Measurements from ENCODE around the gene MAP3K8.

The MAP3K8 gene

GRCh38 chr10:30491916-30492515 is 58.0 kb downstream of the MAP3K8 start:
- no peak for DNase-seq

GRCh38 chr10:30493609-30494530 is 59.9 kb downstream of the MAP3K8 start:
- peak; percentile 87 to 94 for DNase-seq

- DNase-seq = no peak
Observed at GRCh38 chr10:30494558-30494957, 60.6 kb downstream of the MAP3K8 start.

GRCh38 chr10:30495687-30496086 is 61.7 kb downstream of the MAP3K8 start:
- no peak for DNase-seq

- no peak for DNase-seq
Observed at GRCh38 chr10:30499816-30500215, 65.8 kb downstream of the MAP3K8 start.

GRCh38 chr10:30500534-30500933 is 66.5 kb downstream of the MAP3K8 start:
- no peak for DNase-seq

- DNase-seq = no peak
Observed at GRCh38 chr10:30500963-30501504, 67.0 kb downstream of the MAP3K8 start.

GRCh38 chr10:30502266-30503060 is 68.5 kb downstream of the MAP3K8 start:
- DNase-seq = peak; percentile 86 to 92

GRCh38 chr10:30503700-30504266 is 69.8 kb downstream of the MAP3K8 start:
- no peak for DNase-seq

- DNase-seq = no peak
Observed at GRCh38 chr10:30505543-30506298, 71.7 kb downstream of the MAP3K8 start.

GRCh38 chr10:30509508-30509907 is 75.5 kb downstream of the MAP3K8 start:
- DNase-seq = peak; percentile 9 to 27

- no peak for DNase-seq
Observed at GRCh38 chr10:30510184-30510931, 76.4 kb downstream of the MAP3K8 start.

- no peak for DNase-seq
Observed at GRCh38 chr10:30510932-30511700, 77.1 kb downstream of the MAP3K8 start.
